Endothelial cell of umbilical vein (primary cell): ENCODE measurements around the gene DGCR6L. TPM values are rescaled to one million over a fixed set of nuclear protein-coding genes. Genes with fewer than 3 reads are reported as not detected.

Experiments
- BruUV-seq: library from RNA; stranded (reverse); fragments of 400-500 nt; replicated peaks from 2 replicates; lab custom pipeline; 2021; lab: Mats Ljungman, UMichigan
- CTCF ChIA-PET: fragments of 300-600, 350-600 bp; sonication (Branson Sonifier 250); formaldehyde crosslinking; loops from one replicate; lab custom pipeline; 2021; ENCODE audit warnings: antibody characterized with exemption, inconsistent platforms; lab: Charles Lee
- POLR2A ChIA-PET: fragments of 300-600, 350-600 bp; sonication (Branson Sonifier 250); formaldehyde crosslinking; loops from one replicate; lab custom pipeline; 2021; ENCODE audit warnings: antibody characterized with exemption, inconsistent platforms; lab: Charles Lee
- DNase-seq: peaks from one replicate; pipeline ENCODE4 v3.0.0-alpha.2; 2011; ENCODE audit warnings: low read depth, low spot score
- FAIRE-seq: peaks from 2 replicates; lab custom pipeline; 2011; peaks lifted over from hg19 to GRCh38; lab: Jason Lieb, UNC
- H2AFZ ChIP-seq: 2 replicates; pipeline ENCODE4 v1.6.0; 2012; ENCODE audit warnings: low read depth, low read length, control low read depth, inconsistent platforms
- H3K27ac ChIP-seq: 2 replicates; pipeline ENCODE4 v1.5.1; 2011; ENCODE audit warnings: low read depth, mild to moderate bottlenecking, control low read depth, low read length, moderate library complexity; ENCODE audit not compliant: insufficient read depth
- H3K27me3 ChIP-seq, 2 experiments: 2 replicates each; pipeline versions ENCODE4 v1.6.0 to v1.6.1; 2011; ENCODE audit warnings: low read length in 2 of 2, mixed read lengths in 1 of 2; ENCODE audit not compliant: control insufficient read depth in 2 of 2, insufficient read depth in 2 of 2
- H3K36me3 ChIP-seq, 2 experiments: 2 replicates in 1 of 2; 3 replicates in 1 of 2; pipeline ENCODE4 v1.5.1; 2011; ENCODE audit warnings: low read length in 2 of 2, mild to moderate bottlenecking in 1 of 2, moderate library complexity in 1 of 2; ENCODE audit not compliant: control insufficient read depth in 2 of 2, insufficient read depth in 2 of 2; ENCODE audit errors: extremely low read depth in 1 of 2
- H3K4me1 ChIP-seq: 3 replicates; pipeline ENCODE4 v1.5.1; 2011; ENCODE audit warnings: mild to moderate bottlenecking, low read length; ENCODE audit not compliant: control insufficient read depth, insufficient read depth; ENCODE audit errors: extremely low read depth
- H3K4me2 ChIP-seq: 2 replicates; pipeline ENCODE4 v1.6.1; 2011; ENCODE audit warnings: low read length, control low read depth, mixed read lengths; ENCODE audit not compliant: insufficient read depth
- H3K4me3 ChIP-seq, 3 experiments: fragments of 200-600 bp in 1 of 3; sonication (generic), shearing (Covaris generic) in 1 of 3; replicated peaks in 1 of 3; 2 replicates each; pipeline ENCODE4 v1.5.1; 2011 to 2016; ENCODE audit warnings: control low read depth in 3 of 3, low read length in 3 of 3, mild to moderate bottlenecking in 2 of 3, inconsistent platforms in 1 of 3, low read depth in 1 of 3, moderate library complexity in 1 of 3; ENCODE audit not compliant: insufficient read depth in 1 of 3
- H3K79me2 ChIP-seq: 2 replicates; pipeline ENCODE4 v1.6.0; 2012; ENCODE audit warnings: low read length, inconsistent platforms; ENCODE audit not compliant: control insufficient read depth, insufficient read depth
- H3K9ac ChIP-seq: replicated peaks from 2 replicates; pipeline ENCODE3; 2011; ENCODE audit warnings: low read length, control low read depth; ENCODE audit not compliant: insufficient read depth; ENCODE audit errors: extremely low read depth
- H3K9me1 ChIP-seq: replicated peaks from 3 replicates; pipeline ENCODE4 v1.6.0; 2011; ENCODE audit warnings: mild to moderate bottlenecking, low read length; ENCODE audit not compliant: control insufficient read depth, insufficient read depth; ENCODE audit errors: extremely low read depth
- H3K9me3 ChIP-seq: replicated peaks from 2 replicates; pipeline ENCODE4 v1.5.1; 2012; ENCODE audit warnings: low read length, inconsistent platforms; ENCODE audit not compliant: control insufficient read depth, insufficient read depth
- H4K20me1 ChIP-seq: replicated peaks from 2 replicates; pipeline ENCODE3; 2011; ENCODE audit warnings: mild to moderate bottlenecking, low read length; ENCODE audit not compliant: control insufficient read depth, insufficient read depth; ENCODE audit errors: extremely low read depth
- CTCF ChIP-seq, 2 donors: IDR thresholded peaks; 1 replicate in 1 of 2; 2 replicates in 1 of 2; pipeline ENCODE4 v1.5.1; 2011; ENCODE audit warnings: low read length in 2 of 2, mild to moderate bottlenecking in 2 of 2, moderate library complexity in 2 of 2, control low read depth in 1 of 2, inconsistent platforms in 1 of 2, low read depth in 1 of 2; ENCODE audit not compliant: insufficient read depth in 1 of 2; ENCODE audit errors: extremely low read depth in 1 of 2
- EZH2 ChIP-seq: IDR thresholded peaks from 2 replicates; pipeline ENCODE4 v1.6.1; 2012; ENCODE audit warnings: borderline replicate concordance, low read depth, mild to moderate bottlenecking, moderate library complexity, low read length, inconsistent platforms; ENCODE audit not compliant: severe bottlenecking
- FOS ChIP-seq: IDR thresholded peaks from 2 replicates; pipeline ENCODE4 v1.6.1; 2011; ENCODE audit warnings: mild to moderate bottlenecking, low read length, moderate library complexity, borderline replicate concordance; ENCODE audit not compliant: insufficient read depth
- GATA2 ChIP-seq: IDR thresholded peaks from 2 replicates; pipeline ENCODE4 v1.7.0; 2011; ENCODE audit warnings: low read depth, mild to moderate bottlenecking, moderate library complexity, mixed read lengths, low read length; ENCODE audit not compliant: insufficient read length, insufficient read depth
- JUN ChIP-seq: IDR thresholded peaks from 2 replicates; pipeline ENCODE4 v1.6.1; 2011; ENCODE audit warnings: borderline replicate concordance, low read depth; ENCODE audit not compliant: insufficient read length, insufficient read depth
- MYC ChIP-seq: IDR thresholded peaks from one replicate; pipeline ENCODE4 v1.6.1; 2011; ENCODE audit warnings: mild to moderate bottlenecking, low read depth, low read length
- POLR2A ChIP-seq: IDR thresholded peaks from 2 replicates; pipeline ENCODE4 v1.6.1; 2012; ENCODE audit warnings: low read depth, mild to moderate bottlenecking, control low read depth, low read length
- POLR2AphosphoS5 ChIP-seq: IDR thresholded peaks from 2 replicates; pipeline ENCODE4 v1.6.1; 2012; ENCODE audit warnings: low read depth, mild to moderate bottlenecking, control low read depth, low read length, moderate library complexity; ENCODE audit not compliant: insufficient read depth
- dilution Hi-C: fragments of 300-500 bp; cut with MboI; formaldehyde crosslinking; loops from one replicate; pipeline ENCODE4 v1.15.0; 2019; ENCODE audit warnings: low sequenced_read_pairs; ENCODE audit not compliant: extremely low pct_ligation_motif_present
- intact Hi-C: fragments of 100-400 bp; cut with micrococcal nuclease; formaldehyde crosslinking; loops from one replicate; pipeline ENCODE4 v1.10.0; 2022
- polyA plus RNA-seq, 4 experiments: library from polyadenylated mRNA; depleted of rRNA in 3 of 4; stranded (reverse) in 3 of 4; unstranded in 1 of 4; fragments of >200 nt; gene quantifications; 2 replicates each; pipeline versions ENCODE4 v1.2.1 to v1.2.3, GENCODE V29; 2011 to 2012; ENCODE audit warnings: missing spikeins in 1 of 4
- total RNA-seq: library from RNA; stranded (reverse); gene quantifications from 2 replicates; pipeline ENCODE4 v1.2.3, GENCODE V29; 2021
- TF ChIP-seq, protein P1 (sequence below): IDR thresholded peaks from 2 replicates; pipeline ENCODE4 v1.6.1; 2011; ENCODE audit not compliant: insufficient read depth, insufficient read length

DGCR6L gene
- total and polyA plus RNA-seq, 2 donors (not counting 3 experiments of a cell fraction or from before 2014, with no cell fraction given): 38.0 to 67.5 TPM

- POLR2A ChIA-PET: no interaction called here
- Histone ChIP-seq H3K27me3 (peaks cover 0 to 5% of the 10 kb centered on the region in 2 experiments), H3K4me3 (no peak overlapping the region), H2AFZ (no peak overlapping the region), H3K4me1 (no peaks in the 10 kb centered on the region), H3K27ac (no peak overlapping the region), H3K4me2 (no peak overlapping the region), H3K79me2 (no peaks in the 10 kb centered on the region), H4K20me1 (no peaks in the 10 kb centered on the region), H3K36me3 (no peaks in the 10 kb centered on the region), H3K9me3 (no peaks in the 10 kb centered on the region), H3K9me1 (no peaks in the 10 kb centered on the region), H3K9ac (no peak overlapping the region)
- TF ChIP-seq MYC (no peak), POLR2AphosphoS5 (no peak), POLR2A (no peak)
- DNase-seq: no peak
- no peak for FAIRE-seq
- CTCF ChIA-PET: interaction anchor here (1.1 to 3.7 kb wide), 2 partner anchors 9 to 136 kb away, joined by 3 to 25 read pairs; no protein-coding TSS in a partner anchor
- BruUV-seq: no TSS peak
- intact Hi-C loops (no loop called here), dilution Hi-C loops (no loop called here)
Measured at GRCh38 chr22:20292673-20293232, 27.1 kb downstream of the DGCR6L start.

GRCh38 chr22:20292108-20292507 lies 27.8 kb downstream of the DGCR6L start:
- no peak for DNase-seq
- Histone ChIP-seq H2AFZ (no peak overlapping the region), H3K9me1 (no peaks in the 10 kb centered on the region), H3K36me3 (no peaks in the 10 kb centered on the region), H3K4me3 (no peak overlapping the region), H3K9me3 (no peaks in the 10 kb centered on the region), H3K9ac (no peak overlapping the region), H3K4me2 (no peak overlapping the region), H3K27ac (no peak overlapping the region), H4K20me1 (no peaks in the 10 kb centered on the region), H3K79me2 (no peaks in the 10 kb centered on the region), H3K4me1 (no peaks in the 10 kb centered on the region), H3K27me3 (peaks cover 0 to 5% of the 10 kb centered on the region in 2 experiments)
- intact Hi-C loops: no loop called here
- ChIA-PET CTCF (interaction anchor here (3.7 kb wide), 1 partner anchor 136 kb away, joined by 25 read pairs; no protein-coding TSS in a partner anchor), POLR2A (no interaction called here)
- FAIRE-seq: no peak
- TF ChIP-seq CTCF (IDR thresholded peaks at IDR 0.05; ENCODE audit: extremely low read depth in 1 of 2, insufficient read depth in 1 of 2, low read depth in 1 of 2, low read length in 2 of 2) (no peak), POLR2AphosphoS5 (no peak), EZH2 (no peak), GATA2 (no peak), JUN (no peak), MYC (no peak), FOS (no peak)
- TF ChIP-seq, protein P1, sequence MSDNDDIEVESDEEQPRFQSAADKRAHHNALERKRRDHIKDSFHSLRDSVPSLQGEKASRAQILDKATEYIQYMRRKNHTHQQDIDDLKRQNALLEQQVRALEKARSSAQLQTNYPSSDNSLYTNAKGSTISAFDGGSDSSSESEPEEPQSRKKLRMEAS: no peak
- dilution Hi-C loops: no loop called here
- BruUV-seq: no TSS peak
